Liver (tissue), 9 donors: ENCODE data around the gene C19orf25. TPM values are rescaled to one million over a fixed set of nuclear protein-coding genes. Genes with fewer than 3 reads are reported as not detected.
A peak's percentile ranks its signal among the peaks of the same experiment; 100 is the strongest.

Experiments used
- DNase-seq: peaks from one replicate; pipeline ENCODE4 v3.0.0-alpha.2; 2017; ENCODE audit warnings: low spot score
- H3K27ac ChIP-seq, 2 donors: one replicate each; pipeline ENCODE4 v1.7.0; 2013; ENCODE audit warnings: inconsistent platforms in 2 of 2, low read length in 2 of 2, control low read depth in 1 of 2, low read depth in 1 of 2, mild to moderate bottlenecking in 1 of 2
- H3K27me3 ChIP-seq, 4 donors: one replicate each; pipeline versions ENCODE4 v1.6.1 to v1.7.0; 2013; ENCODE audit warnings: low read length in 3 of 4, inconsistent platforms in 1 of 4, mild to moderate bottlenecking in 1 of 4, moderate library complexity in 1 of 4; ENCODE audit not compliant: control insufficient read depth in 4 of 4, insufficient read depth in 4 of 4
- H3K36me3 ChIP-seq, 4 donors: one replicate each; pipeline versions ENCODE4 v1.6.1 to v1.7.0; 2013; ENCODE audit warnings: low read length in 3 of 4, mild to moderate bottlenecking in 3 of 4, low read depth in 1 of 4, moderate library complexity in 1 of 4; ENCODE audit not compliant: control insufficient read depth in 4 of 4, insufficient read depth in 3 of 4
- H3K4me1 ChIP-seq, 4 donors: one replicate each; pipeline versions ENCODE4 v1.6.1 to v1.7.0; 2013; ENCODE audit warnings: low read length in 3 of 4, mild to moderate bottlenecking in 3 of 4, moderate library complexity in 1 of 4; ENCODE audit not compliant: control insufficient read depth in 4 of 4, insufficient read depth in 4 of 4
- H3K4me3 ChIP-seq, 3 donors: one replicate each; pipeline versions ENCODE4 v1.6.1 to v1.7.0; 2013; ENCODE audit warnings: low read length in 3 of 3, control low read depth in 1 of 3, low read depth in 1 of 3, mild to moderate bottlenecking in 1 of 3
- H3K9ac ChIP-seq, 2 donors: one replicate each; pipeline ENCODE4 v1.7.0; 2013; ENCODE audit warnings: low read length in 2 of 2, mild to moderate bottlenecking in 2 of 2, moderate library complexity in 2 of 2, control low read depth in 1 of 2, low read depth in 1 of 2
- H3K9me3 ChIP-seq, 4 donors: one replicate each; pipeline versions ENCODE4 v1.6.1 to v1.7.0; 2013; ENCODE audit warnings: low read length in 3 of 4; ENCODE audit not compliant: control insufficient read depth in 4 of 4
- EGR1 ChIP-seq, 2 donors: IDR thresholded peaks; 2 replicates each; pipeline ENCODE4 v1.6.1; 2016 to 2018; ENCODE audit warnings: antibody characterized with exemption in 2 of 2, low read depth in 2 of 2
- FOXA1 ChIP-seq: IDR thresholded peaks from 2 replicates; pipeline ENCODE4 v1.6.1; 2016; ENCODE audit warnings: antibody characterized with exemption
- FOXA2 ChIP-seq: IDR thresholded peaks from 2 replicates; pipeline ENCODE4 v1.6.1; 2016; ENCODE audit warnings: antibody characterized with exemption
- GABPA ChIP-seq, 2 donors: IDR thresholded peaks in 1 of 2; conservative IDR thresholded peaks in 1 of 2; 2 replicates each; pipeline ENCODE4 v1.6.1; 2016; ENCODE audit warnings: antibody characterized with exemption in 2 of 2, mild to moderate bottlenecking in 1 of 2, moderate library complexity in 1 of 2
- HNF4A ChIP-seq, 2 donors: conservative IDR thresholded peaks; 2 replicates each; pipeline ENCODE4 v1.6.1; 2016; ENCODE audit warnings: antibody characterized with exemption in 2 of 2, mild to moderate bottlenecking in 2 of 2
- HNF4G ChIP-seq: IDR thresholded peaks from 2 replicates; pipeline ENCODE4 v1.6.1; 2016; ENCODE audit warnings: antibody characterized with exemption
- JUND ChIP-seq, 2 donors: IDR thresholded peaks; 2 replicates each; pipeline ENCODE4 v1.6.1; 2016; ENCODE audit warnings: antibody characterized with exemption in 2 of 2
- NR2F2 ChIP-seq: IDR thresholded peaks from 2 replicates; pipeline ENCODE4 v1.6.1; 2016; ENCODE audit warnings: antibody characterized with exemption
- RAD21 ChIP-seq, 2 donors: IDR thresholded peaks; 2 replicates each; pipeline ENCODE4 v1.6.1; 2016; ENCODE audit warnings: antibody characterized with exemption in 2 of 2, mild to moderate bottlenecking in 2 of 2
- RXRA ChIP-seq, 2 donors: IDR thresholded peaks; 2 replicates each; pipeline ENCODE4 v1.6.1; 2017 to 2018; ENCODE audit warnings: antibody characterized with exemption in 2 of 2, mild to moderate bottlenecking in 1 of 2
- TAF1 ChIP-seq: conservative IDR thresholded peaks from 2 replicates; pipeline ENCODE4 v1.6.1; 2016; ENCODE audit warnings: antibody characterized with exemption, mild to moderate bottlenecking
- YY1 ChIP-seq: IDR thresholded peaks from 2 replicates; pipeline ENCODE4 v1.6.1; 2016; ENCODE audit warnings: antibody characterized with exemption, mild to moderate bottlenecking
- WGBS: extraction: QIAGEN DNeasy Blood & Tissue Kit; methylation state at CpG from one replicate; pipeline ENCODE4 v1.1.7; 2013; 5-methylcytosine and 5-hydroxymethylcytosine counted together
- polyA plus RNA-seq, 2 donors: library from polyadenylated mRNA; stranded (reverse) in 1 of 2; unstranded in 1 of 2; fragments of 200-250 nt in 1 of 2; fragments of >200 nt in 1 of 2; fragmentation: Nextera tagmentation in 1 of 2; extraction: Ambion mirVana in 1 of 2; gene quantifications; one replicate each; pipeline versions ENCODE4 v1.2.1 to v1.2.3, GENCODE V29; 2013 to 2015
- total RNA-seq, 2 donors: library from RNA; depleted of rRNA; stranded (reverse); fragments of >200 nt; gene quantifications; one replicate each; pipeline ENCODE4 v1.2.3, GENCODE V29; 2014
- TF ChIP-seq, protein P1 (sequence below): IDR thresholded peaks from 2 replicates; pipeline ENCODE4 v1.6.1; 2016; ENCODE audit warnings: antibody characterized with exemption
- TF ChIP-seq, protein P2 (sequence below): IDR thresholded peaks from 2 replicates; pipeline ENCODE4 v1.6.1; 2016; ENCODE audit warnings: antibody characterized with exemption, mild to moderate bottlenecking
- TF ChIP-seq, protein P3 (sequence below): IDR thresholded peaks from 2 replicates; pipeline ENCODE4 v1.6.1; 2016; ENCODE audit warnings: antibody characterized with exemption
- TF ChIP-seq, protein P4 (sequence below): fragments of 150-350 bp; IDR thresholded peaks from 2 replicates; pipeline ENCODE4 v1.5.1; 2017; ENCODE audit warnings: improper control_type of control experiment, low read depth, low read length; ENCODE audit not compliant: missing input control
- TF ChIP-seq, protein P5 (sequence below): IDR thresholded peaks from 2 replicates; pipeline ENCODE4 v1.6.1; 2016; ENCODE audit warnings: antibody characterized with exemption
- donor health status: healthy.
- donor health status: healthy.
- donor health status: healthy.
- donor health status: healthy.
- donor health status: healthy.

The C19orf25 gene
- total and polyA plus RNA-seq, 4 donors: 15.1 to 19.8 (median 18.5) TPM

DNA sequence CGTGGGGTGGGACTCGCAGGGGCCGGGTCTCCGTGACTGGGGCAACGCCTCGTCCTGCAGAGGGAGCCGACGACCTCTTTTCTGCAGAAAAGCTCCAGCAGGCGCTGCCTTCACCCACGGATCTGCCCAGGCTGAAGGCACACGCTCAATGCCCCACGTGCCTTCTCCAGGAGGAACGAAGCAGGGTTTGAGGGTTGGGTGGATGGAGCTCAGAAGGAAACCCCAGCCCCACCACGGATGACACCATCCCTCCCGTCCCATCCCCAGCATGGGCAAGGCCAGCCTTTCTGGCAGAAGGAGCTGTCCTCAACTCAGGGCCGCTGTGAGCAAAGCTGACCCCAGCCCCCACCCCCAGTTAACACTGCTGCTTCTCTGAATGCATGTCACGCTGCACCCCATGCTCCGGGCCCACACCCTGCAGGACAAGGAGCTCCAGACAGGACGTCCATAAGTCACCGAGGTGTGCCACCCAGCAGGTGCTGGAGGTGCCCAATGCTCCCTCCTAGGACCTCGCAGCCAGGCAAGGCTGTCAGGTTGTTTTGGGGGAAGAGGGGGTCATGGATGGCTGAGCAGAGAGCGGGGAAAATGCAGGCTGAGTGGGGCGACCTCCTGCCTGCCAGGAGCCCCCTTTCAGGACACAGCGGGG lies 7.4 kb downstream of the C19orf25 start (continued):
- TF ChIP-seq, protein P1, sequence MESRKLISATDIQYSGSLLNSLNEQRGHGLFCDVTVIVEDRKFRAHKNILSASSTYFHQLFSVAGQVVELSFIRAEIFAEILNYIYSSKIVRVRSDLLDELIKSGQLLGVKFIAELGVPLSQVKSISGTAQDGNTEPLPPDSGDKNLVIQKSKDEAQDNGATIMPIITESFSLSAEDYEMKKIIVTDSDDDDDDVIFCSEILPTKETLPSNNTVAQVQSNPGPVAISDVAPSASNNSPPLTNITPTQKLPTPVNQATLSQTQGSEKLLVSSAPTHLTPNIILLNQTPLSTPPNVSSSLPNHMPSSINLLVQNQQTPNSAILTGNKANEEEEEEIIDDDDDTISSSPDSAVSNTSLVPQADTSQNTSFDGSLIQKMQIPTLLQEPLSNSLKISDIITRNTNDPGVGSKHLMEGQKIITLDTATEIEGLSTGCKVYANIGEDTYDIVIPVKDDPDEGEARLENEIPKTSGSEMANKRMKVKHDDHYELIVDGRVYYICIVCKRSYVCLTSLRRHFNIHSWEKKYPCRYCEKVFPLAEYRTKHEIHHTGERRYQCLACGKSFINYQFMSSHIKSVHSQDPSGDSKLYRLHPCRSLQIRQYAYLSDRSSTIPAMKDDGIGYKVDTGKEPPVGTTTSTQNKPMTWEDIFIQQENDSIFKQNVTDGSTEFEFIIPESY: no peak
- TF ChIP-seq FOXA2 (no peak), RAD21 (IDR thresholded peaks at IDR 0.05) (no peak), FOXA1 (no peak), HNF4A (conservative IDR thresholded peaks at IDR 0.05) (no peak), TAF1 (no peak)

DNA sequence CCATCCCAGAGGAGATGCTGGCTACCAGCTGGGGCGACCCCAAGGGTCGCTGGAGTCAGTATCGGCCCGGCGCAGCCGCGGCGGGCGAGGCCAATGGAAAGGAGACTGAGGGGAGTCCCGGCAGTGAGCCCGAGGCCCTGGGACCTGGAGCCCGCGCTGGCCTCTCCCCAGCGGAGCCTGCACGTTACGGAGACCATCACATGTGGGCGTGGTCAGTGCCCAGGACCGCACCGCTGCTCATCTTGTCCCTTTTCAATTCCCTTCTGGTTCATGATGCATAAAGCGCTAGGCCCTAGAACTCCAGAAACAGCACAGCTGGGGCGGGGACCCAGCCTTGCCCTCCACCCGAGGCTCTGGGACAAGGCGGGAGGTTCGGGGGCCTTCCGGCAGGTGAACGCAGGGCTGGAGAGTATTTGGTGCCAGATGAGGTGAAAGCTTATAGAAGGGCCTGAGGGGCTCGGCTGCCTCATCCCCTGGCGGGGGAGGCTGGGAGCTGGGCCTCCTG lies 8.0 kb downstream of the C19orf25 start:
- no peak for DNase-seq
- peaks cover 0 to 4% (median 0%) of the 10 kb centered on the region in 4 donors for H3K36me3 ChIP-seq
- TF ChIP-seq JUND (IDR thresholded peaks at IDR 0.05) (no peak), RXRA (IDR thresholded peaks at IDR 0.05) (no peak), EGR1 (IDR thresholded peaks at IDR 0.05; ENCODE audit: low read depth in 2 of 2) (no peak), YY1 (no peak), GABPA (IDR thresholded peaks at IDR 0.05 in 1 of 2, conservative IDR thresholded peaks at IDR 0.05 in 1 of 2) (no peak), HNF4G (no peak)
- WGBS: 9% methylated on average over 28 of the region's 28 CpGs
- no peak overlapping the region for H3K9ac ChIP-seq
- no peaks in the 10 kb centered on the region for H3K9me3 ChIP-seq
- peaks cover 30 to 66% (median 40%) of the 10 kb centered on the region in 4 donors for H3K4me1 ChIP-seq
- peaks cover 0 to 9% (median 7%) of the 10 kb centered on the region in 4 donors for H3K27me3 ChIP-seq
- peak overlapping the region in 1 of 3 donors; percentile 50 for H3K4me3 ChIP-seq
- H3K27ac ChIP-seq: no peak overlapping the region

DNA sequence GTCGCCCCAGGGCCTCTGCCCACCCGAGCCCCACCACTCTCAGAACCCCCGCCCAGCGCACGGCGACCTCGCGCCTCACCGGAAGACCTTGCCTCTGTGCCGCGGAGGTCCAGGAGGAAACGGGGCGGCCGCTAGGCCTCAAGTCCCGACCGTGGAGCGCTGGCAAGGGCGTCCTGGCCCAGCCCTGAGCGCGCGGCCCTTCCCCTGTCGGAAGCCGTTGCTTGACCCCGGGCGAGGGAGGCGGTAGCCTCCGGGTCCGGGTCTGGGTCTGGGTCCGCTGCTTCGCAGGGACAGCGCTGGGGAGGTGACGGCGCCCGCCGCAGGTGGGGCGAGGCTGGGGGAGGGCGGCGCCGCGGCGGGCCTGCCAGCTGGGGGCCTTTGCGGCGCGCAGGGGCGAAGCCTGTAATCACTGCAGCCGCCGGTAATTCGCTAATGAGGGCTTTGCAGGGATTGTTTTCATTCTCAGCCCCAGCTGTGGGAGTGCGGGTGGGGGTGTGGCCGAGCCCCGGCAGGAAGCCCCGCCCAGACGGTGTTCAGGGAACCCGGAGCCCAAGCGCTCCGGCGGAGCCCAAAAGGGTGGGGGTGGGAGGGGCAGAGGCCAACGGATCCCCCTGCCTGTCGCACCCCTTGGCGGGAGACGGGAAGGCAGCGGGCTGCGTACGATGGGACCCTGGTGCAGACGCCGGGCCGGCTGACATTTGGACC lies 8.6 kb downstream of the C19orf25 start:
- TF ChIP-seq RXRA (IDR thresholded peaks at IDR 0.05): no peak
- TF ChIP-seq RAD21 (IDR thresholded peaks at IDR 0.05): no peak
- no peak for TF ChIP-seq NR2F2
- TF ChIP-seq HNF4A (conservative IDR thresholded peaks at IDR 0.05): no peak
- no peak for TF ChIP-seq TAF1
- TF ChIP-seq JUND (IDR thresholded peaks at IDR 0.05): no peak
- TF ChIP-seq, protein P2, sequence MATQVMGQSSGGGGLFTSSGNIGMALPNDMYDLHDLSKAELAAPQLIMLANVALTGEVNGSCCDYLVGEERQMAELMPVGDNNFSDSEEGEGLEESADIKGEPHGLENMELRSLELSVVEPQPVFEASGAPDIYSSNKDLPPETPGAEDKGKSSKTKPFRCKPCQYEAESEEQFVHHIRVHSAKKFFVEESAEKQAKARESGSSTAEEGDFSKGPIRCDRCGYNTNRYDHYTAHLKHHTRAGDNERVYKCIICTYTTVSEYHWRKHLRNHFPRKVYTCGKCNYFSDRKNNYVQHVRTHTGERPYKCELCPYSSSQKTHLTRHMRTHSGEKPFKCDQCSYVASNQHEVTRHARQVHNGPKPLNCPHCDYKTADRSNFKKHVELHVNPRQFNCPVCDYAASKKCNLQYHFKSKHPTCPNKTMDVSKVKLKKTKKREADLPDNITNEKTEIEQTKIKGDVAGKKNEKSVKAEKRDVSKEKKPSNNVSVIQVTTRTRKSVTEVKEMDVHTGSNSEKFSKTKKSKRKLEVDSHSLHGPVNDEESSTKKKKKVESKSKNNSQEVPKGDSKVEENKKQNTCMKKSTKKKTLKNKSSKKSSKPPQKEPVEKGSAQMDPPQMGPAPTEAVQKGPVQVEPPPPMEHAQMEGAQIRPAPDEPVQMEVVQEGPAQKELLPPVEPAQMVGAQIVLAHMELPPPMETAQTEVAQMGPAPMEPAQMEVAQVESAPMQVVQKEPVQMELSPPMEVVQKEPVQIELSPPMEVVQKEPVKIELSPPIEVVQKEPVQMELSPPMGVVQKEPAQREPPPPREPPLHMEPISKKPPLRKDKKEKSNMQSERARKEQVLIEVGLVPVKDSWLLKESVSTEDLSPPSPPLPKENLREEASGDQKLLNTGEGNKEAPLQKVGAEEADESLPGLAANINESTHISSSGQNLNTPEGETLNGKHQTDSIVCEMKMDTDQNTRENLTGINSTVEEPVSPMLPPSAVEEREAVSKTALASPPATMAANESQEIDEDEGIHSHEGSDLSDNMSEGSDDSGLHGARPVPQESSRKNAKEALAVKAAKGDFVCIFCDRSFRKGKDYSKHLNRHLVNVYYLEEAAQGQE: no peak
- TF ChIP-seq YY1: no peak
- TF ChIP-seq FOXA2: no peak
- TF ChIP-seq, protein P3, sequence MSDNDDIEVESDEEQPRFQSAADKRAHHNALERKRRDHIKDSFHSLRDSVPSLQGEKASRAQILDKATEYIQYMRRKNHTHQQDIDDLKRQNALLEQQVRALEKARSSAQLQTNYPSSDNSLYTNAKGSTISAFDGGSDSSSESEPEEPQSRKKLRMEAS: no peak
- TF ChIP-seq EGR1 (IDR thresholded peaks at IDR 0.05; ENCODE audit: low read depth in 2 of 2): no peak
- TF ChIP-seq HNF4G: no peak
- TF ChIP-seq, protein P4, sequence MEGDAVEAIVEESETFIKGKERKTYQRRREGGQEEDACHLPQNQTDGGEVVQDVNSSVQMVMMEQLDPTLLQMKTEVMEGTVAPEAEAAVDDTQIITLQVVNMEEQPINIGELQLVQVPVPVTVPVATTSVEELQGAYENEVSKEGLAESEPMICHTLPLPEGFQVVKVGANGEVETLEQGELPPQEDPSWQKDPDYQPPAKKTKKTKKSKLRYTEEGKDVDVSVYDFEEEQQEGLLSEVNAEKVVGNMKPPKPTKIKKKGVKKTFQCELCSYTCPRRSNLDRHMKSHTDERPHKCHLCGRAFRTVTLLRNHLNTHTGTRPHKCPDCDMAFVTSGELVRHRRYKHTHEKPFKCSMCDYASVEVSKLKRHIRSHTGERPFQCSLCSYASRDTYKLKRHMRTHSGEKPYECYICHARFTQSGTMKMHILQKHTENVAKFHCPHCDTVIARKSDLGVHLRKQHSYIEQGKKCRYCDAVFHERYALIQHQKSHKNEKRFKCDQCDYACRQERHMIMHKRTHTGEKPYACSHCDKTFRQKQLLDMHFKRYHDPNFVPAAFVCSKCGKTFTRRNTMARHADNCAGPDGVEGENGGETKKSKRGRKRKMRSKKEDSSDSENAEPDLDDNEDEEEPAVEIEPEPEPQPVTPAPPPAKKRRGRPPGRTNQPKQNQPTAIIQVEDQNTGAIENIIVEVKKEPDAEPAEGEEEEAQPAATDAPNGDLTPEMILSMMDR: no peak
- TF ChIP-seq, protein P5, sequence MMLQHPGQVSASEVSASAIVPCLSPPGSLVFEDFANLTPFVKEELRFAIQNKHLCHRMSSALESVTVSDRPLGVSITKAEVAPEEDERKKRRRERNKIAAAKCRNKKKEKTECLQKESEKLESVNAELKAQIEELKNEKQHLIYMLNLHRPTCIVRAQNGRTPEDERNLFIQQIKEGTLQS: no peak
- TF ChIP-seq, protein P1: no peak
- no peak overlapping the region for H3K27ac ChIP-seq
- no peaks in the 10 kb centered on the region for H3K9me3 ChIP-seq
- H3K27me3 ChIP-seq: peaks cover 0 to 11% (median 7%) of the 10 kb centered on the region in 4 donors
- DNase-seq: no peak
- 2% methylated on average over 67 of the region's 67 CpGs for WGBS
- peak overlapping the region in 1 of 3 donors; percentile 50 for H3K4me3 ChIP-seq
- peaks cover 30 to 69% (median 44%) of the 10 kb centered on the region in 4 donors for H3K4me1 ChIP-seq
- H3K9ac ChIP-seq: no peak overlapping the region
- peaks cover 0 to 4% (median 0%) of the 10 kb centered on the region in 4 donors for H3K36me3 ChIP-seq
